Cardiac septum (tissue), 1 donor: ENCODE results near the gene ATRAID. TPM values are rescaled to one million over a fixed set of nuclear protein-coding genes. Genes with fewer than 3 reads are reported as not detected.
"Not testable (repeated sequence)": the region's sequence is repeated elsewhere in the genome, so short reads cannot be mapped to it uniquely, and the experiment has no call there.

Source experiments
- DNase-seq: peaks from one replicate; pipeline ENCODE4 v3.0.0-alpha.2; 2020; ENCODE audit warnings: low spot score
- intact Hi-C: fragments of 100-400 bp; cut with DNase I; formaldehyde crosslinking; loops from one replicate; pipeline ENCODE4 v1.14.0; 2022
- total RNA-seq: library from RNA; stranded (reverse); fragmentation: NEBNext Ultra II Directional; extraction: Animal tissue kit (Norgen Biotek cat#: 25700); gene quantifications from one replicate; pipeline ENCODE4 v1.2.1, GENCODE V29; 2021
- donor health status: DM: no; HTN: no; CAD: no.

Gene ATRAID
- total RNA-seq, 1 donor from 2014 or later = 131 TPM

DNA sequence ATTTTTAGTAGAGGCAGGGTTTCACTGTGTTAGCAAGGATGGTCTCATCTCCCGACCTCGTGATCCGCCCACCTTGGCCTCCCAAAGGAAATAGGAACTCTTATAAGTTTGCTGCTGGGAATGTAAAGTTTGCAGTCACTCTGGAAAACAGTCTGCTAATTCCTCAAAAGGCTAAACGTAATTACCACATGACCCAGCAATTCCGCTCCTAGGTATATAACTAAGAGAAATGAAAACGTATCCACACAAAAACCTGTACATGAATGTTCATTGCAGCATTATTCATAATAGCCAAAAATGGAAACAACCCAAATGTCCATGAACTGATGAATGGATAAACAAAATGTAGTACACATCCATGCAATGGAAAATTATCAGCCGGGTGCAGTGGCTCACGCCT, 21.9 kb upstream of the ATRAID start:
- no peak for DNase-seq
- intact Hi-C loops = loop anchor here (2.0 kb wide), 1 partner anchor 91 kb away; no protein-coding TSS in a partner anchor

DNA sequence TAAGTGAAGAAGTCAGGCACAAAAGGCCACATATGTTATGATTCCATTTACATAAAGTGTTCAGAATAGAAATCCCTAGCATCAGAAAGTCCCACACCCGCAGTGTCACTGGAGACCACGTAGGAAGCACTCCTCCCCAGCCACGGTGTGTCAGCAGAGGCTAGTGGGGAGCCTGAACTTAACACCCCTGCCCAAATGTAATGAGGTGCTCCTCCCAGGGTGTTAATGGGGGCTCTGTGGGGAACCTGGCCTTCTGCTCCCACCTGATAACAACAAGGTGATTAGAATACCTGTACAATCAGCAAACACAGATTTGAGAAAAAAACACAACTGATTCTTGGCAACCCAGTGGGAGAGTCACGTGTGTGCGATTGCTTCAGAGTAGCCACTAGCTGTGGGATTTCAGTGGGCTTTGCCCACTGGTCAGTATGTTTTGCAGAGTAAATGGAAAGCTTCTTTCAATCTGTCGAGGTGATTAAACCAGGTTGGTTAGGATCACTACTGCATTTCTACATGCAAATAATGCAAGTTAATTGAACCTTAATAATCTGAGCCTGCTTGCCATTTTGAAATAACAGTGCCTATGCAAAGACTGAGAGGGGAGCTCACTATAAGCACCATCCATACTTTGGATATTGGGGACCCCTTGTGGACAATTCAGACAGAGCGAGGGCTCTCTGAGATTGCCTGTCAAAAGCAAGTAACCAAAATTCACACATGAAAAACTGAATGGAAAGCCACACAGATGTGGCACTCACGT, 20.6 kb upstream of the ATRAID start:
- intact Hi-C loops = loop anchor here (2.0 kb wide), 1 partner anchor 92 kb away; no protein-coding TSS in a partner anchor
- DNase-seq = no peak

DNA sequence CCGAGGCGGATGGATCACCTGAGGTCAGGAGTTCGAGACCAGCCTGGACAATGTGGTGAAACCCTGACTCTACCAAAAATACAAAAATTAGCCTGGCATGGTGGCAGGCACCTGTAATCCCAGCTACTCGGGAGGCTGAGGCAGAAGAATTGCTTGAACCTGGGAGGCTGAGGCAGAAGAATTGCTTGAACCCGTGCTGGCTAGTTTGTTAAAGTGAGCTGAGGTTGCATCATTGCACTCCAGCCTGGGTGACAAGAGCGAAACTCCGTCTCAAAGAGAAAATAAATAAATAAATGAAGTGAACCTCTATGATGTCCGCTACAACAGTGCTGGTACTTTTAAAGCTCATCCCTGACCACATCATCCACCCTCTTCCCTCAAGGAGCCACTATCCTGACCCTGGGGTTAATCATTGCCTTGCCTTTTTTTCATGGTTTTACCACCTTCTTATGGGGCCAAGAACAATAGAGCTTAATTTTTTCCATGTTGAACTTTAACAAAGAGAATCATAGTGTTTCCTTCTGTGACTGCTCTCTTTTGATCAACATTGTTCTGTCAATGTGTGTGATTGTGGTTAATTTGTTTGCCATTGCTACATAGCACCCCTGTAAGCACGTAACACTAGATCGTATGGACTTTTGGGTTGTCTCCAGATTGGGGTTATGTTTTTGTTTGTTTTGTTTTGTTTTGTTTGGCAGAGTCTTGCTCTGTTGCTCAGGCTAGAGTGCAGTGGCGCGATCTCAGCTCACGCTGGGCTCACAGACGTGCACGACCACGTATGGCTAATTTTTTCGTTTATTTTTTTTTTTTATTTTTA, 17.1 kb upstream of the ATRAID start:
- DNase-seq = no peak
- intact Hi-C loops = no loop called here

DNA sequence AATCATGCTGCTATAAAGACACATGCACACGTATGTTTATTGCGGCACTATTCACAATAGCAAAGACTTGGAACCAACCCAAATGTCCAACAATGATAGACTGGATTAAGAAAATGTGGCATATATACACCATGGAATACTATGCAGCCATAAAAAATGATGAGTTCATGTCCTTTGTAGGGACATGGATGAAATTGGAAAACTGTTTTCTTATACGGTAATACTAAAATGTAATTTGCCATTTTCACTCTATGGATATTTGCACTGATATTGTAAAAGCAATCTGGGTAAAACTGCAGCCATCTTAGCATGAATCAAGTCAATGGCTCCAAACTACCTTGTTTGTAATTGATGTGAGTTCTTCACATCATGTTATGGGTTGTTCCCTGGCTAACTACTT, 16.0 kb upstream of the ATRAID start:
- DNase-seq, intact Hi-C loops: not testable (repeated sequence)

DNA sequence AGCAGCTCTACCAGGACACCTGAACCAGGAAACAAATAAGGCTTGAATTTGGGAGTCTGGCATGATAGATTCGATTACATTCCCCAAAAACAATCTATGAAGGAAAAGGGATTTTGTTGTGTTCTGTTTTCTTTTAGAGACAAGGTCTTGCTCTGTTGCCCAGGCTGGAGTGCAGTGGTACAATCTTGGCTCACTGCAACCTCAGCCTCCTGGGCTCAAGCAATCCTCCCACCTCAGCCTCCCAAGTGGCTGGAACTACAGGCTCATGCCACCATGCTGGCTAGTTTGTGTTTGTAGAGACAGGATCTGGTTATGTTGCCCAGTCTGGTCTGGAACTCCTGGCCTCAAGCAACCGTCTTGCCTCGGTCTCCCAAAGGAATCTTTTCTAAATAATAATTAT, 13.8 kb upstream of the ATRAID start:
- DNase-seq, intact Hi-C loops: not testable (repeated sequence)

DNA sequence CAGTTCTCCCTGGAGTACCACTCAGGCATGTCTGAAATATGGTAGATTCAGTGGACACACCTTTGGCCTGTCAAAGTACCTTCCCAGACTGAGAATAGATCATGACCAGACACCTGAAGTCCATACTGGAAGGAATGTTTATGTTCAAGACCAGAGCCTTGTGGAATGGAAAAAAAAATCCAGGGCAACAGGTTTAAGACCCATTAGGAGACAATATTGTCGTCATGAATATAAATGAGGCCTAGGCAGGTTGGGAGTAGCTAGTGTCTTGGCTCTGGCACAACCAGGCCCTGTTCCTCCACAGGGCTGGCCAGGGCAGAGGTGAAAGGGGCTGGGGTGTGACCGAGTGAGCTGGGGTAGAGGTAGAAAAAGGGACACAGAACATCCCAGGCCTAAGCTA, 13.2 kb upstream of the ATRAID start:
- no peak for DNase-seq
- intact Hi-C loops = no loop called here

DNA sequence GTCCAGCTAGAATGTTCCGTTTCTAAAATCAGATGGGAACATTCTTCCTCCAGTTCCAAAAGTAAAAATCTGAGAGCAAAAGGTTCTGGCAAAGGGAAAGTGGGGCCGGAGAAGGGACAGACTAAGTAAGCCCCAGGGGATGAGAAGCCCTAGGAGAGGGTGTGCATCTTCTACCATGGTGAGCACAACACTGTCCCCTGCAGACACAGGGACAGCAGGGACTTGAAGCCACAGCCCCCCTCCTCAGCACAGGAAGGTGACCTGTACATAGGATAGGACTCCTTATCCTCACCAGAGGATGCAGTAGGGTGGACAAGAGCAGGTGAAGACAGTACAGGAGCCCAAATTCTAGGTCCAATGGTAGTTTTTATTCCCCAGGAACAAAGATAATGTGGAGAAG, 12.6 kb upstream of the ATRAID start:
- intact Hi-C loops = no loop called here
- no peak for DNase-seq

DNA sequence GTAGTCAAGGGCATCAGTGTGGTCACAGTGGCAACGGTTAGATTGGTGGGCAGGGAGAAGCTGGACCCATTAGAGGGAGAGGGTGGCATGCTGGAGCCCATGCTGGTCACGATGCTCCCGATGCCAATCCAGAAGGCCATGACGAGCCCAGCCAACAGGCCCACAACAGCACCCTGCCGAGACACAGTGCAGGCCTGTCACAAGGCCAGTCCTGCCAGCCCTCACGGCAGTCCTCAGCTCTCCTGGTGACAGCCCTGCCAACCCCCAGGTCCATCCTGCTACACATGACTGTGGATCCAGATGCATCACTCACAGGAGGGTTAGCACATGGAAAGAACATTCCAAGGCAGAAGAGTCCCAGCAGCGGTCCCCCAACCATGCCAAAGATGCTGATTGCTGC, 10.2 kb upstream of the ATRAID start:
- intact Hi-C loops = no loop called here
- no peak for DNase-seq

DNA sequence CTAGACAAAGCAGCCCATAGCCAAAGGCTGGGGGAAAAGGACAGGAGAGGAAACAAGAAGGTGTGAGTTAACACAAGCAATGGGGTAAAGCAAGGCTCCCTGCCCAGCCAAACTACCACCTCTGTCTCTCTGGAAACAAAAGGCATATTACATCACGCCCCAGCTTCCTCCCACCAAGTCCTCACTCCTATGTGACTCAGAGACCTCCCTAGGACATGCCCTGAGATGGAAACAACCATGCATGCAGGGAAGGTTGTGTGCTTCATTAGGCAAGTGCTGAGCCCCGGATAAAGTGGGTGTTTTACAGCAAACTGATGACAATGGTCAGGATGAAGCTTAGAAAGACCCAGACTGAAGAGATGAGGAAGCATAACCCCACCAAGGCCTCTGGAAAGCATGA, 9.0 kb upstream of the ATRAID start:
- intact Hi-C loops = no loop called here
- no peak for DNase-seq

DNA sequence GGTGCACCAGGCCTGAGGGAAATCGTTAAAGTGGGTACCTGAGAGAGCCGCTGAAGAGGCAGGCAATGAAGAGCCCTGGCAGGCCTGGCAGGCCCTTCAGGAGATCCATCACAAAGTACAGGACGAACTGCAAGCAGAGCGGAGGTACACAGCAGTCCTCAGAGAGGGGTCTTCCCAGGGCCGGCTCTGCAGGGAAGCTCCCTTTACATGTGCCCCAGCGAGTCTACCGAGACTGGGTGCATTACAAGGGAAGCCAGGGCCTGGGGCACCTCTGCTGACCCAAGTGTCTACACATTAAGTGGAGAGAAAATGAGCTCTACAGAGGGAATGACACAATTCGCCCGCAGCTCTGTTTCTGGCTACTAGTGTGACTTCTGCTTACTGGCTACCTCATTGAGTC, 8.1 kb upstream of the ATRAID start:
- no peak for DNase-seq
- intact Hi-C loops = no loop called here

DNA sequence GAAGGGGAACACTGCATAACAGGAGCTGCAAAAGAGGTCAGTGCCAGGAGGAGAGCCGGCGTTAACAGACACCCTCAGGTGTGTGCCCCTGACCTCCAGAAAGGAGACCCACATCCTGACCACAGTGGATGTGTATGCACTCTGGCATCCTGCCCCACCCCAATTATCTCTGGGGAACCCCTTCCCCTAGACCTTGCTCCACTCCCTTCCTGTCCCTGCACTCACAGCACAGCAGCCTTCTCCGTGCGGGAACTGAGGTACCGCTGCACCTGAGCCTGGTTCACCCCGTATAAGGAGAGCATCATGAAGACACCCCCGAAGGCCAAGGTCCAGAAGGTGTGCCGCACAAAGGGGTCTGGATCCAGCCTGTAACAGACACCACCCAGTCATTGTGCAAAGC, 7.3 kb upstream of the ATRAID start:
- no peak for DNase-seq
- intact Hi-C loops = no loop called here

DNA sequence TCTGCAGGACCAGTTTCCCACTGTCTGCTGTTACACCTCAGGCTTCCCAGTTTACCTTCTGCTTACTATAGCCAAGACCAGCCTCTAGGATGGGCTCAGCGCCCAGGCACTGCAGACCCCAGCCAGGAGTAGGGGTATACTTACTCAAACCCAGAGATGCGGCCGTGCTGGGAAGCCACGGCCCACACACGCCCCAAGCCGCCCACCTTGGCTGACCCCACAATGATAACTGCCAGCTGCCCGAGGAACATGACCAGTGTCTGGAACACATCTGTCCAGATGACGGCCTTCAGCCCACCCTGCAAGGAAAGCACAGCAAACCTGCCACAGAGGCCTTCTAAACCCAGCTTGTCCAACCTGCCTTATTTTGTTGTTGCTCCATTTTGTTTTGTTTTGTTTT, 6.6 kb upstream of the ATRAID start:
- intact Hi-C loops = no loop called here
- no peak for DNase-seq

DNA sequence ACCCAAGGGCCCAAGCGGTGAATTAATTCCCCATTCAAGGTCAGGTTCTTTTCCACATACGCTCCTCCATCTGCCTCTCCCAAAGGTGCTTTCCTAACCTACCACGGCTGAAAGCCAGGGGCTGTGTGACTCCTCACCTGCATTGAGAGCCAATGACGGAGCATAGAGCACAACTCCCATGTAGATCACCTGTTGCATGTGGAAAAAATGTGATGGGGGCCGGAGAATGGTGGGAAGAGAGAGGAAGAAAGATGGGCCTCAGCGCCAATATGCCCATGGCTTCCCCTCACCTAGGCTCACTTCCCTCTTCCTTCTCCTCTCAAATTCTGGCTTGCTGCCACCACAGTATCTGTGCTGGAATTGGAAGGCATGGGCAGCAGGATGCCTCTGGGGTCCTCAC, 5.5 kb upstream of the ATRAID start:
- no peak for DNase-seq
- intact Hi-C loops = no loop called here

DNA sequence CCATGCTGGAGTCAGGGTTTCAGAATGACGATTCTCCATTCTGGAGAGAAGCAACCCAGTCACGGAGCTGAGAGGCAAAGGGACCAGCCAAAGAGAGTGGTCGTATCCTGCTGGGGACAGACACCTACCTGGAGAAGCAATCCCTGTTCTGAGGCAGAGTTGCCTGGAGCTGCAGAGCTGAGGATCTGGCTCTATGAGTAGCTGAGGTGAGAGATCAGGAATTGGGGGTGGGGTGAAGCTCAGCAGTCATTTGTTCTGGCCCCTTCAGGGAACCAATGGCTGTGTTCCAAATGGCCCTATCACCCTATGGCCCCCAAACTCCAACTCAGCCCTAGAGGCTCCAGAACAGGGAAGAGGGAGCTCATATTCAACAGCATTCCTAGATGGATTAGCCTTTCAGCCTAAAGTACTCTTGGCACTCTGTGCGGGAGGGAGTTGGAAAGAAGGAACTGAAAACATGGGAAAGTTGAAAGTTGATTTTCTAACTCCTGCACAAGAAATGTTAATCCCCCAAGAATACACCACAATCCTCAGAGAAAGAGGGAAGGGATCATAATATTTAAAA, 3.3 kb upstream of the ATRAID start:
- no peak for DNase-seq
- intact Hi-C loops = no loop called here

DNA sequence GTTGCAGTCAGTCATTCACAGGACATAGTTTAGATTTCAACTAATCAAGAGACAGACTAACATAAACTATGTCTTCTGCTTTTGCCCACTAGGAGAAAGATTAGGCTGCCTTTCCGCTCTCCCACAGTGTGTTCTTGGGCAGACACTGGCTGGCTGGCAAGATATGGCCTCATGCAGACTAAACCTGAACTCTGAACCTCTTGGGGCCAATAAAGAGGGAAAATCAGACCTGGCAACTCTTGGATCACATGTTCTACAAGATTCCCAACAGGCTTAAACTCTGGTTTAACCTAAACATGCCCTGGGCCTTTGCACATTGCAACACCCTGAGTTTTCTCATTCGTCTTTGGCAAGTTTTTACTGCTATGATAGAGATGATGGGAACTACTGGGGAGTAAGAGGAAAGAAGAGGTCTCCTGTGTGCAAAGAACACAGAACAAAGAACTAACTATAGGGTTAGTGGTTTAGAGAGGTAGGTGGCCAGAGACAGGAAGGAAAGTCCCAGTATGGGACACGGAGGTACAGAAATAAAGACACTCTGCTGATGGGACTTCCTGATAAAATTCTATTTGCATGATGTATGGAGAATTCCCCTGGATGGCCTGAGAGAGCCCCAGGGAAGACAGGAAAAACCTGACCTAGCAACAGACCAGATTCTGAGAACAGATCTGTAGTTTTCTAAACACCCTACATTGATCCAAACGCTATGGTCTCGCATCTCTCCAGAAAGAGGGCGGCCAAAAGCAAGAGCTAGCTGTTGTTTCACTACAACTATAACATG, 2.0 kb upstream of the ATRAID start:
- intact Hi-C loops = loop anchor here (5.0 kb wide), 1 partner anchor 113 kb away; no protein-coding TSS in a partner anchor
- no peak for DNase-seq

DNA sequence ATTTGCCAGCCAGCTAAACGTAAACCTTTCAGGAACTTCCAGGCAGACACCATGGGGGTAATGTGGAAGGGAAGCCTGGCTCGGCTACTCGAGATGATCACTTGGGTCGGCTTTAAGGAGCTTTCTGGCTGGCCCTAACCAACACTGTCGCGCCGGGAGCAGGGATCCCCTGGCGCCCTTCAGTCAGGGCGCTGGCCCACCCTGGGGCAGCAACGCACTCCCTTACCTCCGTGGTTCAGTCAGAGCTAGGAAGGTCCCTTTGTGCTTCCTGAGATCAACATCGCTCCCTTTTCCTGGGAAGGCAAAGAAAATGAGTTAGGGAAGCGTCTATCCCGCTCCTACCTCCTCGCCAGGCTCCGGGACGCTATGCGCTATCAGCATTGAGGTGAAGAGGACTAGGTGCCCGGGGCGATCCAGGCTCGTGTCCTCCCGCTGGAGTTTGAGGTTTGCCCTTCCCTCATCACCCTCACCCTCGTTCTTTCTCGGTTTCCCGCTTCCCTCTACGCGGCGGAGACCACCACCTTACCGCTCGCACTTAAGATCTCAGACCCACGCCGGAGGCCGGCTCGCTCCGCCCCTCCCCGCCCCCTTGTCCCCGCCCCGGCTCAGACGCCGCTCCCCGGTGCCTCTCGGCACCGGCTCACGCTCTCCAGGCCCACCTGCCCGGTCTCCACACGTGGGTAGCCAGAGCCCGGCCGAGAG, 449 bp upstream of the ATRAID start:
- DNase-seq = no peak
- intact Hi-C loops = loop anchor here (5.0 kb wide), 1 partner anchor 114 kb away; no protein-coding TSS in a partner anchor

DNA sequence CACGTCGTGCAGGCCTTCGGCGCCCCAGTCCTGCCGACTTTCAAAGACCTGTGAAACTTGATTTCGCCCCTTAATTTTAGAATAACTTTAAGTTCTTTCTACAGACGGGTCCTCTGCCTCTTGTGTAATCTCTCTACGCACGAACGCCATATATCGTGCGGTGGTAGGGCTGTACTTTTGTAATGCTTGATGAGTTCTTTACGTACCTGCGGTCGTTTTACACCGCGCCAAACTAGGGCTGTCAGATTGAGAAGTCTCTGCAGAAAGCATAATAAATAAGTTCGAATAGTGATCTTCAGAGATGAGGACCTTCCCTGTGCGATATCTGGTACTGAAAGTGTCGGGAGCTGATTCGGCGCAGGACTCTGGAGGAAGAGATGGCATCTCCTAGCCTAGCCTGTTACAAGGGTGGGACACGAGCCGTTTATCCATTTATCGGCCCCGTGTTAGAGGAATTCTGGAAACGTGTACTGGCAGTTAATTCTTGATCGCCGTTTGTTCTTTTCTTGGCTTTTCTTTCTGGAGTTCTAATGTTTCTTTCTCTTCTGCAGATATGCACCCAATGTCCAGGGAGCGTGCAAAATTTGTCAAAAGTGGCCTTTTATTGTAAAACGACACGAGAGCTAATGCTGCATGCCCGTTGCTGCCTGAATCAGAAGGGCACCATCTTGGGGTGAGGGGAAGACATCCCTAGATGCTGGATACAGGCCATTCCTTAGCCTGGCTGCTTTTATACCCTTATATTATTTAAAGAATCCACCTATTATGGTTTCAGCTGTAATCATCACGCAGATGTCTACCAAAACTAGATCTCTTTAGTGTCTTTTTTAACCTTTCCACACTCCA, 1.0 kb downstream of the ATRAID start:
- no peak for DNase-seq
- intact Hi-C loops = loop anchor here (2.0 to 5.0 kb wide), 3 partner anchors 78 to 158 kb away; partner anchors contain the start of genes EIF2B4, PREB and SNX17

DNA sequence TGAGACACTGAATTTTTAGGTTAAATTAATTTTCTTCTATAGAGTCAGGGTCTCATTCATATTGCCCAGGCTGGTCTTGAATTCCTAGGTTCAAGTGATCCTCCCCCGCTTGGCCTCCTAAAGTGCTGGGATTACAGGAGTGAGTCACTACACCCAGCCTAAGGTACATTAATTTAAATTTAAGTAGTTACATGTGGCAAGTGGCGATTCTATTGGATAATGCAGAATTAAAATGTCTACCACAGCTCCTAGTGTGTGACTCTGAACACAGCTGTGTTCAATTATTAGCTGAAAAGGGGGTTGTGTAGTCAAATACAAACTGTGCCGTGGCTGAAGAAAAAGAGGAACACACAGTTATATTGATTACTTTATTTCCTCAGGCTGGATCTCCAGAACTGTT, 3.1 kb downstream of the ATRAID start:
- DNase-seq = no peak
- intact Hi-C loops = loop anchor here (5.0 kb wide), 1 partner anchor 118 kb away; no protein-coding TSS in a partner anchor
